NB4 (cell line): Measurements from ENCODE around the gene SRRM2.

Experiments used
- MYC ChIP-seq: IDR thresholded peaks from 2 replicates; pipeline ENCODE4 v1.6.1; 2011; ENCODE audit warnings: low read depth, low read length
- TF ChIP-seq, protein P1 (sequence below): IDR thresholded peaks from one replicate; pipeline ENCODE4 v1.5.1; 2012; ENCODE audit warnings: low read depth, low read length
- TF ChIP-seq, protein P2 (sequence below): IDR thresholded peaks from 2 replicates; pipeline ENCODE4 v1.6.1; 2011; ENCODE audit warnings: low read depth, low read length

DNA sequence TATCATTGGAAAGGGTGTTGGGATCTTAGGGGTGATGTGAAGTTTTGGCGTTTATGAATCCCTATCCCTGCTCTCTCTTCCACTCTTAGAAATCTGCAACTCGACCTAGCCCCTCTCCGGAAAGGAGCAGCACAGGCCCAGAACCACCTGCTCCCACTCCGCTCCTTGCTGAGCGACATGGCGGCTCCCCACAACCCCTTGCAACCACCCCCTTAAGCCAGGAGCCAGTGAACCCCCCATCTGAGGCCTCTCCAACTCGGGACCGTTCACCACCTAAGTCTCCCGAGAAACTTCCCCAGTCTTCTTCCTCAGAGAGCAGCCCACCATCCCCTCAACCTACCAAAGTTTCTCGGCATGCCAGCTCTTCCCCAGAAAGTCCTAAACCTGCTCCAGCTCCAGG is 9.0 kb downstream of the SRRM2 start:
- TF ChIP-seq, protein P1, sequence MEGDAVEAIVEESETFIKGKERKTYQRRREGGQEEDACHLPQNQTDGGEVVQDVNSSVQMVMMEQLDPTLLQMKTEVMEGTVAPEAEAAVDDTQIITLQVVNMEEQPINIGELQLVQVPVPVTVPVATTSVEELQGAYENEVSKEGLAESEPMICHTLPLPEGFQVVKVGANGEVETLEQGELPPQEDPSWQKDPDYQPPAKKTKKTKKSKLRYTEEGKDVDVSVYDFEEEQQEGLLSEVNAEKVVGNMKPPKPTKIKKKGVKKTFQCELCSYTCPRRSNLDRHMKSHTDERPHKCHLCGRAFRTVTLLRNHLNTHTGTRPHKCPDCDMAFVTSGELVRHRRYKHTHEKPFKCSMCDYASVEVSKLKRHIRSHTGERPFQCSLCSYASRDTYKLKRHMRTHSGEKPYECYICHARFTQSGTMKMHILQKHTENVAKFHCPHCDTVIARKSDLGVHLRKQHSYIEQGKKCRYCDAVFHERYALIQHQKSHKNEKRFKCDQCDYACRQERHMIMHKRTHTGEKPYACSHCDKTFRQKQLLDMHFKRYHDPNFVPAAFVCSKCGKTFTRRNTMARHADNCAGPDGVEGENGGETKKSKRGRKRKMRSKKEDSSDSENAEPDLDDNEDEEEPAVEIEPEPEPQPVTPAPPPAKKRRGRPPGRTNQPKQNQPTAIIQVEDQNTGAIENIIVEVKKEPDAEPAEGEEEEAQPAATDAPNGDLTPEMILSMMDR: no peak
- TF ChIP-seq, protein P2, sequence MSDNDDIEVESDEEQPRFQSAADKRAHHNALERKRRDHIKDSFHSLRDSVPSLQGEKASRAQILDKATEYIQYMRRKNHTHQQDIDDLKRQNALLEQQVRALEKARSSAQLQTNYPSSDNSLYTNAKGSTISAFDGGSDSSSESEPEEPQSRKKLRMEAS: no peak
- TF ChIP-seq MYC: no peak
